Lower leg skin (tissue), 4 donors: ENCODE measurements around the gene SLC22A4. TPM values are rescaled to one million over a fixed set of nuclear protein-coding genes. Genes with fewer than 3 reads are reported as not detected.

Experiments used
- DNase-seq, 2 donors: peaks; one replicate each; pipeline ENCODE4 v3.0.0-alpha.2; 2019; ENCODE audit warnings: low spot score in 2 of 2
- H3K4me3 ChIP-seq: fragments of 200-600 bp; sonication (generic); 2 replicates; pipeline ENCODE4 v1.5.1; 2017; ENCODE audit warnings: mild to moderate bottlenecking, low read depth; ENCODE audit not compliant: poor library complexity, severe bottlenecking
- POLR2A ChIP-seq, 2 donors: fragments of 450-650 bp; IDR thresholded peaks; one replicate each; pipeline ENCODE4 v1.6.1; 2016 to 2017; ENCODE audit warnings: antibody characterized with exemption in 2 of 2, mild to moderate bottlenecking in 1 of 2, moderate library complexity in 1 of 2
- WGBS, 2 donors: methylation state at CpG; one replicate each; pipeline ENCODE4 v1.1.5; 2018; 5-methylcytosine and 5-hydroxymethylcytosine counted together
- intact Hi-C: fragments of 100-400 bp; cut with DNase I; formaldehyde crosslinking; loops from one replicate; pipeline ENCODE4 v1.15.0; 2023; ENCODE audit warnings: low total_unique reads
- total RNA-seq, 4 donors: library from RNA; depleted of rRNA; stranded (reverse); fragments of >200 nt; gene quantifications; one replicate each; pipeline ENCODE4 v1.1.0, GENCODE V29; 2016
- TF ChIP-seq, protein P1 (sequence below), 3 donors: fragments of 450-650 bp; IDR thresholded peaks; one replicate each; pipeline ENCODE4 v1.5.1; 2016; ENCODE audit warnings: antibody characterized with exemption in 3 of 3, mild to moderate bottlenecking in 3 of 3, moderate library complexity in 2 of 3

The SLC22A4 gene
- total RNA-seq, 4 donors from 2014 or later: 0.27 to 1.8 (median 1.8) TPM

DNA sequence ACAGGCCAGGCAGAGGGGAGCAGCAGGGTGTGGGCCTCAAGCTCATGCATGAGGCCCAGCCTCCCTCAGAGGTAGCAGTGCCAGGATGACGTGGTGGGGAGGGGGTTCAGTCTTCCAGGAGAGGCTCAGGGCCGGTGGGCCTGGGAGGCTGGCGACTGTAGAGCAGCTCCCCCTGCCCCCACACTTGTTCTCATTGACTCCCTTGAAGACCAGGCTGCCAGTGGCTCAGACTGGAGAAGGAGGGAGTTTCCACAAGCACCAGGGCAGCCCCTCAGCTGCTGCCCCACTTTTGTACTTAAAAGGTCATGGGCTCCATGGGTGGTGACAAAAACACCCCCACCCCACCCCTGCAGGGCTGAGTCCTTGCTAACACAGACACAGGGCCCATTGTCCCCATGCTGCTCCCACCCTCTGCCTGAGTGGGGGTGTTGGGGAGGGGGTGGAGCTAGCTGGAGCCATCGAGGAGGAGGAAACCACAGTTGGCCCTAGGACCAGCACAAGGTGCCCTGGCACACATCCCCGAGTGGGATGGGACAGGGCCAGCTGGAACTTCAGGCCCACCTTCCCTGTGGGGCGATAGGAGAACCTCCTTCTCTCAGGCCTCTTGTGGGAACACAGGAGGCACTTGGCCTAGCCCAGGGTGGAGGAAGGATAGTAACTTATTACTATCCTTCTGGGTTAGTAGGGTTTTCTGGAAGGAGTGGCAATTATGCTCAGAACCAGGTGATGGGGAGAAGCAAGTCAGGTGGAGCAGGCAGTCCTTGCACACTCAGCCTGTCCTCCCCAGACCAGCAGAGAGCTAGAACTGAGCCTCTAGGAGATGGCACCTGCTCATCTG is 26.0 kb upstream of the SLC22A4 start:
- TF ChIP-seq, protein P1, sequence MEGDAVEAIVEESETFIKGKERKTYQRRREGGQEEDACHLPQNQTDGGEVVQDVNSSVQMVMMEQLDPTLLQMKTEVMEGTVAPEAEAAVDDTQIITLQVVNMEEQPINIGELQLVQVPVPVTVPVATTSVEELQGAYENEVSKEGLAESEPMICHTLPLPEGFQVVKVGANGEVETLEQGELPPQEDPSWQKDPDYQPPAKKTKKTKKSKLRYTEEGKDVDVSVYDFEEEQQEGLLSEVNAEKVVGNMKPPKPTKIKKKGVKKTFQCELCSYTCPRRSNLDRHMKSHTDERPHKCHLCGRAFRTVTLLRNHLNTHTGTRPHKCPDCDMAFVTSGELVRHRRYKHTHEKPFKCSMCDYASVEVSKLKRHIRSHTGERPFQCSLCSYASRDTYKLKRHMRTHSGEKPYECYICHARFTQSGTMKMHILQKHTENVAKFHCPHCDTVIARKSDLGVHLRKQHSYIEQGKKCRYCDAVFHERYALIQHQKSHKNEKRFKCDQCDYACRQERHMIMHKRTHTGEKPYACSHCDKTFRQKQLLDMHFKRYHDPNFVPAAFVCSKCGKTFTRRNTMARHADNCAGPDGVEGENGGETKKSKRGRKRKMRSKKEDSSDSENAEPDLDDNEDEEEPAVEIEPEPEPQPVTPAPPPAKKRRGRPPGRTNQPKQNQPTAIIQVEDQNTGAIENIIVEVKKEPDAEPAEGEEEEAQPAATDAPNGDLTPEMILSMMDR (IDR thresholded peaks at IDR 0.05): no peak
- TF ChIP-seq POLR2A (IDR thresholded peaks at IDR 0.05): no peak
- no peak overlapping the region for H3K4me3 ChIP-seq
- intact Hi-C loops: no loop called here
- 37 to 62% methylated on average over 6 of the region's 6 CpGs for WGBS, 2 donors
- DNase-seq: peak; percentile 19 to 83

DNA sequence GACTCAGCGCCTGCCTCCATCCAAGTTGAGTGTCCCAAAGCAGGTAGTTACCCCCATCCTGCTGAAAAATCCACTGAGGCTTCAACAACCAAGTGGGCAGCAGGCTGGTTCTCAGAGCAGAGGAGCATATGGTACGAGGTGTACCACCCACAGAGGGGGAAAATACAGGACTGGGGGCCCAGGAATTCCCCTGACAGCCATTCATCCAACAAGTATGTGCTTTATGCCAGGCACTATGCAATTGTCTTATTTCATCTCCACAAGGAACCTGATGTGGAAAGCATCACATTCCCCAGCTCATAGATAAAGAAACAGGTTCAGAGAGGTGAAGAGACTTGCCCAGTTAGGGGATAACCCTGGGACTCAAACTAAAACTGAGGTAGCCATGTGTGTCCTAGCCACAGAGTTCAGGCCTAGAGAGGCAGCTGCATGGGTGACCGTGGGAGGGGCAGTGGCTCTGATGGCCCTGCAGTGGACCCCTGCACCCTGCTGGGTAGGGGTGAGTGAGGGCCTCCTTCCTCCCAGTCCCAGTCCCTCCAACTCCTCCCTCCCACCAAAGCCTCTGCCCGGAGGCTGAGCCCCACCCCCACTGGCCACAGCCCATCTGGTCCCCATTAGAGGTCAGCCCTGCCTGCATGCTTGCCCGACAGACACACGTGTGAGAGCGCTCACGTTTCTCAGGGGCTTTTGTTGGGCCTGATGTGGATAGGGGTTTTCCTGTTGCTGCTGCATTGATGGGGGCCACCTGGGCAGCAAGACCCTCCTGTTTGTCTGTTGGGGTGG is 25.2 kb upstream of the SLC22A4 start:
- H3K4me3 ChIP-seq: no peak overlapping the region
- whole genome bisulfite sequencing, 2 donors: 51 to 71% methylated on average over 7 to 8 of the region's 8 CpGs
- peak; percentile 14 to 85 for DNase-seq
- intact Hi-C loops: no loop called here
- TF ChIP-seq POLR2A (IDR thresholded peaks at IDR 0.05): no peak
- TF ChIP-seq, protein P1 (IDR thresholded peaks at IDR 0.05): no peak

DNA sequence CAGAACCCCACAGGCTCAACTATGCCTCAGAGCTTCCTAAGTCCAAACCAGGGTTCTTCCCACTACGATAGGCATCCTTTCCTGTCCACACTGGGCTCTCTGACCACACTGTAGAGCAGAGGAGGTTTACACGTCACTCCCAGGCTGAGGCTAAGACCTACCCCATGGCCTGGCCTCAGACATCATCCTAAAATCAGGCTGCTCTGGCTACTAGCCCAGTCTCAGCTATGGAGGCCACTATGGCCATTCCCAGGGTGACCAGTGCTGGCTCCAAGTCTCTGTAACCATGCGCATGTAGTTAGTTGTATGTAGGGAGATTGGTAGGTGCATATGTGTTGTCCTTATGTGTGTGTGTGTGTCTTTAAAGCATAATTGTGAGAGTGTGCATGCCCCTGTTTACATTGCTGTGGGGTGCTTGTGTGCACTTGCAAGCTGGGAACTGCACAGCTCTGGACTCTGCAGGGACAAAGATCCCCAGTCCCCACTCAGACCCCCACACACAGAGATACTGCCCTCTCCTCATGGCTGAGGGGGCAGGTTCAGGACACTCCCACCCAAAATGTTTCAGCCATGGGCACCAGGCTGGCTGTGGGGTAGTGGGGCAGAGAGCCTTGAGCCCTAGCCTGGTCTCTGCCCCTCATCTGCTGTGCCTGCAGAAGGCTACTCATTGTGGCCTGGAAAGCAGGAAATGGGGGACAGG is 24.4 kb upstream of the SLC22A4 start:
- peak in 1 of 2 donors; percentile 12 for DNase-seq
- TF ChIP-seq, protein P1 (IDR thresholded peaks at IDR 0.05): no peak
- TF ChIP-seq POLR2A (IDR thresholded peaks at IDR 0.05): no peak

DNA sequence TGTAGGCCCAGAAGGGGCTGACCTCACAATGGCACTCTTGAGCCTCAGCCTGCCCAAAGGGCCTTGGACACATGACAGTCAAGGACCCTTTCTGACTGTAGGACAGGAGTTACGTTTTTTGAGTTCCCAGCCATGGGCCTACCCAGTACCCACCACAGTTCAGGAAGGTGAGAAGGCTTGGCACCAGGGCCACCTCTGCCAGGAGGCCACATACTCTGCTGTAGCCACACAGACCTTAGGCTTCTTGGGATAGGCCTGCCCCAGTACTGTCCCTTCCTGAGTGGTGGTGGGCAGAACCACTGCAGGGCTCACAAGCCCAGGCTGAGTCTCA is 23.9 kb upstream of the SLC22A4 start:
- no peak for TF ChIP-seq POLR2A (IDR thresholded peaks at IDR 0.05)
- TF ChIP-seq, protein P1 (IDR thresholded peaks at IDR 0.05): no peak
- intact Hi-C loops: no loop called here
- peak; percentile 7 to 79 for DNase-seq
- 84 to 100% methylated on average over 1 of the region's 1 CpG for WGBS, 2 donors
- H3K4me3 ChIP-seq: no peak overlapping the region

More for the DNA sequence above, 24.4 kb upstream of the SLC22A4 start:
- WGBS, 2 donors: 94 to 97% methylated on average over 3 of the region's 3 CpGs
- intact Hi-C loops: no loop called here
- no peak overlapping the region for H3K4me3 ChIP-seq

DNA sequence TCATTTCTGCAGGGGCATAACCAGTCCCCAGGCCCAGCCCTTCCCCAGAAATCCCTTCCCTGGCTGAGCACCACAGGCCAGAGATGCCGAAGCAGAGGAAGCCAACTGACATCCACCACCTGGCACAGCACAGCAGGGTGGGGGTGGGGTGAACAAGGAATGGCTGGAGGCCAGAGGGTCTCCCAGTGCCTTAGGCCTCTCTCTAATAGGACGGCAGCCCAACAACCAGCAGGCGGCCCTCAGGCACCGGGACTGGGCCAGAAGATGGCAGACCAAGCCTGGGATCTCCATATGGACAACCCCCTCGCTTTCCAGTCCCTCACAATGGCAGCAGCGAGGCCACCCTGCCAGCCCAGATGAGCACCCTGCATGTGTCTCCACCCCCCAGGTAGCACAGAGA is 23.5 kb upstream of the SLC22A4 start:
- peak in 1 of 2 donors; percentile 14 for DNase-seq
- intact Hi-C loops: no loop called here
- no peak overlapping the region for H3K4me3 ChIP-seq
- TF ChIP-seq POLR2A (IDR thresholded peaks at IDR 0.05): no peak
- TF ChIP-seq, protein P1 (IDR thresholded peaks at IDR 0.05): no peak
- WGBS, 2 donors: 88 to 93% methylated on average over 6 of the region's 6 CpGs
